K562 (cell line): ENCODE data around the gene ACER3. TPM values are rescaled to one million over a fixed set of nuclear protein-coding genes. Genes with fewer than 3 reads are reported as not detected.

Source experiments
- FIP1L1 ChIP-seq: fragments of 200-400 bp; formaldehyde crosslinking; IDR thresholded peaks from 2 replicates; pipeline ENCODE4 v1.6.1; 2018; ENCODE audit warnings: mild to moderate bottlenecking, low read depth, low read length; ENCODE audit not compliant: poor library complexity, severe bottlenecking
- FOXO4 ChIP-seq: fragments of 450-650 bp; formaldehyde crosslinking; IDR thresholded peaks from 2 replicates; pipeline ENCODE4 v1.4.0; 2020; ENCODE audit warnings: mild to moderate bottlenecking, moderate library complexity
- HDAC1 ChIP-seq, 2 experiments: fragments of 450-650 bp; IDR thresholded peaks; 2 replicates each; pipeline ENCODE4 v1.6.1; 2016 to 2017; ENCODE audit warnings: inconsistent platforms in 1 of 2, mild to moderate bottlenecking in 1 of 2, moderate library complexity in 1 of 2
- HLTF ChIP-seq: fragments of 450-650 bp; IDR thresholded peaks from 2 replicates; pipeline ENCODE4 v1.6.1; 2016
- HNRNPLL ChIP-seq: fragments of 200-400 bp; formaldehyde crosslinking; IDR thresholded peaks from 2 replicates; pipeline ENCODE4 v1.6.1; 2017; ENCODE audit warnings: low read length, low read depth, mild to moderate bottlenecking; ENCODE audit not compliant: poor library complexity, severe bottlenecking
- L3MBTL2 ChIP-seq: fragments of 450-650 bp; IDR thresholded peaks from 2 replicates; pipeline ENCODE4 v1.6.1; 2016; ENCODE audit warnings: mild to moderate bottlenecking, moderate library complexity
- MAZ ChIP-seq, 2 experiments: fragments of 450-650 bp in 1 of 2; sonication (generic) in 1 of 2; formaldehyde crosslinking; IDR thresholded peaks in 1 of 2; conservative IDR thresholded peaks in 1 of 2; 2 replicates each; pipeline versions ENCODE4 v1.4.0 to v1.5.0; 2020; ENCODE audit warnings: mild to moderate bottlenecking in 1 of 2, missing genetic modification reagents in 1 of 2
- RFX5 ChIP-seq: IDR thresholded peaks from 2 replicates; pipeline ENCODE4 v1.6.1; 2011; ENCODE audit warnings: low read depth, mild to moderate bottlenecking, improper control_type of control experiment, low read length
- RNF219 ChIP-seq: fragments of 250-450 bp; sonication (Bioruptor Pico); IDR thresholded peaks from 2 replicates; pipeline ENCODE4 v1.5.0; 2022; ENCODE audit warnings: mild to moderate bottlenecking
- SLC30A9 ChIP-seq: fragments of 250-450 bp; sonication (Bioruptor Pico); IDR thresholded peaks from 2 replicates; pipeline ENCODE4 v1.8.0; 2022; ENCODE audit warnings: mild to moderate bottlenecking, moderate library complexity
- SMAD1 ChIP-seq: fragments of 150-350 bp; IDR thresholded peaks from 2 replicates; pipeline ENCODE4 v1.6.1; 2014; ENCODE audit warnings: low read length, low read depth; ENCODE audit not compliant: partially characterized antibody
- SUPT5H ChIP-seq: fragments of 450-650 bp; IDR thresholded peaks from 2 replicates; pipeline ENCODE4 v1.6.1; 2016
- TBL1XR1 ChIP-seq, 2 experiments: IDR thresholded peaks; 2 replicates each; pipeline ENCODE4 v1.6.1; 2012; ENCODE audit warnings: improper control_type of control experiment in 2 of 2, low read length in 2 of 2, mild to moderate bottlenecking in 1 of 2
- ZBTB26 ChIP-seq: fragments of 450-650 bp; formaldehyde crosslinking; IDR thresholded peaks from 2 replicates; pipeline ENCODE4 v1.4.0; 2022; ENCODE audit warnings: missing genetic modification characterization
- ZFP36 ChIP-seq: fragments of 150-350 bp; IDR thresholded peaks from 2 replicates; pipeline ENCODE4 v1.6.1; 2018; ENCODE audit warnings: low read length, low read depth; ENCODE audit not compliant: partially characterized antibody
- ZMIZ1 ChIP-seq, 2 experiments: fragments of 150-350 bp in 1 of 2; IDR thresholded peaks; 2 replicates each; pipeline ENCODE4 v1.6.1; 2012 to 2016; ENCODE audit warnings: low read depth in 2 of 2, low read length in 2 of 2, mild to moderate bottlenecking in 1 of 2, moderate library complexity in 1 of 2
- ZNF133 ChIP-seq: fragments of 250-450 bp; sonication (Bioruptor Pico); IDR thresholded peaks from 2 replicates; pipeline ENCODE4 v1.4.0; 2020; ENCODE audit warnings: mild to moderate bottlenecking
- ZNF143 ChIP-seq: sonication (generic); formaldehyde crosslinking; IDR thresholded peaks from 2 replicates; pipeline ENCODE4 v1.9.0; 2022; ENCODE audit warnings: mild to moderate bottlenecking, missing genetic modification reagents
- ZNF316 ChIP-seq: fragments of 450-650 bp; IDR thresholded peaks from 2 replicates; pipeline ENCODE4 v1.6.1; 2016
- ZNF551 ChIP-seq: fragments of 250-450 bp; sonication (Bioruptor Pico); IDR thresholded peaks from 2 replicates; pipeline ENCODE4 v1.5.0; 2021; ENCODE audit warnings: mild to moderate bottlenecking, moderate library complexity
- polyA plus RNA-seq, 8 experiments: library from polyadenylated mRNA; depleted of rRNA in 4 of 8; stranded (reverse) in 5 of 8; unstranded in 3 of 8; fragments of >200 nt; fragmentation: Nextera tagmentation in 2 of 8; fragmentation: Illumina TruSeq in 1 of 8; extraction: Ambion mirVana in 2 of 8; extraction: Trizol in 1 of 8; gene quantifications; 2 replicates each; pipeline versions ENCODE4 v1.2.1 to v1.2.3, GENCODE V29; 2011 to 2014; ENCODE audit warnings: inconsistent platforms in 1 of 8, missing spikeins in 1 of 8
- total RNA-seq, 7 experiments: library from RNA; depleted of rRNA in 6 of 7; stranded (reverse); fragments of >200 nt in 6 of 7; fragmentation: Illumina TruSeq in 2 of 7; extraction: Trizol in 2 of 7; gene quantifications; 2 replicates each; pipeline versions ENCODE4 v1.2.1 to v1.2.3, GENCODE V29; 2011 to 2021; ENCODE audit warnings: low replicate concordance in 1 of 7

ACER3 gene
- total and polyA plus RNA-seq, 9 of the 15 experiments (the other 6 are each of a cell fraction or from before 2014, with no cell fraction given): 2.0 to 23.8 (median 9.5) TPM

GRCh38 chr11:76824083-76824939 is 36.4 kb upstream of the ACER3 start (continued):
- TF ChIP-seq FIP1L1 (no peak), ZNF316 (peak; percentile 95), ZNF551 (no peak), SLC30A9 (CRISPR knock-in tag) (no peak), FOXO4 (no peak), ZNF143 (CRISPR knock-in tag) (no peak), HNRNPLL (no peak), RFX5 (no peak), ZFP36 (peak; percentile 98), SMAD1 (no peak), SUPT5H (no peak), ZBTB26 (CRISPR knock-in tag) (no peak), HLTF (peak; percentile 72; the same call in 1 of the 2 replicates), ZNF133 (CRISPR knock-in tag) (no peak), ZMIZ1 (IDR thresholded peaks at IDR 0.05; ENCODE audit: low read depth in 2 of 2, low read length in 2 of 2) (no peak), L3MBTL2 (0 out of 2 replicates have a peak, but pooled peaks have one; percentile 8), HDAC1 (IDR thresholded peaks at IDR 0.05) (peak in 1 of 2 experiments; percentile 93; a peak in 2 of 4 replicates), RNF219 (CRISPR knock-in tag) (no peak), TBL1XR1 (IDR thresholded peaks at IDR 0.05; ENCODE audit: low read length in 2 of 2) (peak in 1 of 2 experiments; percentile 88; a peak in 2 of 4 replicates), MAZ (CRISPR knock-in tag; conservative IDR thresholded peaks at IDR 0.05 in 1 of 2, IDR thresholded peaks at IDR 0.05 in 1 of 2) (peak in 1 of 2 experiments; percentile 23; a peak in 1 of 4 replicates)
